HL-60 (cell line): ENCODE measurements around the gene LIMS2.

Experiments used
- DNase-seq, 2 experiments: peaks; one replicate each; pipeline ENCODE4 v3.0.0-alpha.2; 2010 to 2020; ENCODE audit warnings: low read depth in 1 of 2, low spot score in 1 of 2
- H3K27ac ChIP-seq: fragments of 250-450 bp; sonication (Bioruptor Pico); replicated peaks from 2 replicates; pipeline ENCODE4 v1.5.1; 2020; ENCODE audit warnings: mild to moderate bottlenecking, moderate library complexity
- H3K27me3 ChIP-seq: fragments of 250-450 bp; sonication (Bioruptor Pico); 2 replicates; pipeline ENCODE4 v1.5.1; 2021; ENCODE audit warnings: mild to moderate bottlenecking, moderate library complexity; ENCODE audit not compliant: insufficient read depth, poor library complexity, severe bottlenecking
- H3K4me3 ChIP-seq: replicated peaks from 2 replicates; pipeline ENCODE4 v1.5.1; 2011; ENCODE audit warnings: mild to moderate bottlenecking, control low read depth, low read length; ENCODE audit not compliant: insufficient read depth
- CTCF ChIP-seq: IDR thresholded peaks from one replicate; pipeline ENCODE4 v1.5.1; 2011; ENCODE audit warnings: low read length, control low read depth, inconsistent platforms; ENCODE audit not compliant: insufficient read depth
- GABPA ChIP-seq: IDR thresholded peaks from 2 replicates; pipeline ENCODE4 v1.6.1; 2012; ENCODE audit warnings: low read depth
- POLR2AphosphoS5 ChIP-seq: IDR thresholded peaks from 2 replicates; pipeline ENCODE4 v1.6.1; 2012; ENCODE audit warnings: low read depth
- REST ChIP-seq: IDR thresholded peaks from 2 replicates; pipeline ENCODE4 v1.6.1; 2012; ENCODE audit warnings: low read depth; ENCODE audit not compliant: insufficient replicate concordance
- SPI1 ChIP-seq: IDR thresholded peaks from 2 replicates; pipeline ENCODE4 v1.6.1; 2012; ENCODE audit warnings: low read depth, mild to moderate bottlenecking, borderline replicate concordance

The LIMS2 gene

GRCh38 chr2:127643439-127644065 is 31.8 kb downstream of the LIMS2 start:
- Histone ChIP-seq H3K27me3 (no peaks in the 10 kb centered on the region), H3K4me3 (no peak overlapping the region), H3K27ac (no peak overlapping the region)
- no peak for DNase-seq
- TF ChIP-seq POLR2AphosphoS5: no peak
- no peak for TF ChIP-seq SPI1
- no peak for TF ChIP-seq GABPA
- no peak for TF ChIP-seq CTCF
- no peak for TF ChIP-seq REST

- H3K27ac ChIP-seq: no peak overlapping the region
- no peak for DNase-seq
- no peaks in the 10 kb centered on the region for H3K27me3 ChIP-seq
- no peak overlapping the region for H3K4me3 ChIP-seq
- TF ChIP-seq REST (no peak), GABPA (no peak), CTCF (no peak), POLR2AphosphoS5 (no peak), SPI1 (no peak)
Measured at GRCh38 chr2:127642706-127643438, 32.5 kb downstream of the LIMS2 start.

DNA sequence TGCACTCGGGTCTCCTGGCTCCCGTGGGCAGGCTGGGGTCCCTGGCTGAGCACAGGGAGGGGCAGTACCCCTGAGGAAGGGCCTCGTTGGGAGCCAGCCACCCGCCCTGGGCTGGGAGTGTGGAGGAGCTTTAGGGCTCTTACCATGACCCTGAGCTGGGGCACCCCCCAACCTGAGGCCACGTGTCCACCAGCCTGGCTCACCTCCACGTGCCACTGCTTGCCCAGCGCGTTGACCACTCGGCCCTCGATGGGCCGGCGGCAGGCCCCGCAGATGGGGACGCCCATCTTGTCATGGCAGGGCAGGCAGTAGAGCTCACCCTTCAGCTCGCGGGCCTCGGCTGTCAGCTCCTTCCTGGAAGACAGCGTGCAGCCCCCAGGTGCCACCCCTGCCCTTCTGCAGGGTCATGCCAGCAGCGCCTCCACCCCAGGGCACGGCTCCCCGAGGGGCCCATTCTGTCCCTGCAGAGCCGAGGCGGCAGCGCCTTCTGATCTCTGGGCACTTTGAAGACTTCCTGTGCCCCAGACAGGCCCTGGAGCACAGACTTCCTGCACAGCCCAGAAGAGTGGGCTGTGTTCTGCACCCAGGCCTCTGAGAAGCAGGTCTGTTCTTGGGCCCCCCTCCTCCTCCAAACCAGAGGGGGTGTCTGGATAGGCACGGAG is 33.4 kb downstream of the LIMS2 start:
- TF ChIP-seq POLR2AphosphoS5 (no peak), GABPA (no peak), REST (no peak), SPI1 (no peak), CTCF (no peak)
- no peak for DNase-seq
- H3K27ac ChIP-seq: no peak overlapping the region
- no peak overlapping the region for H3K4me3 ChIP-seq
- H3K27me3 ChIP-seq: no peaks in the 10 kb centered on the region
